SK-N-SH (cell line): ENCODE data around the gene AQP5. TPM values are rescaled to one million over a fixed set of nuclear protein-coding genes. Genes with fewer than 3 reads are reported as not detected.
A peak's percentile ranks its signal among the peaks of the same experiment; 100 is the strongest.

ENCODE experiments used
- CTCF ChIA-PET: fragments of 300-600, 350-600 bp; formaldehyde crosslinking; extraction: SDS; loops from one replicate; lab custom pipeline; 2021; lab: Yijun Ruan, JAX
- POLR2A ChIA-PET: fragments of 350-600 bp; sonication (Branson Sonifier 250); formaldehyde crosslinking; extraction: SDS; loops from one replicate; lab custom pipeline; 2020; ENCODE audit warnings: antibody characterized with exemption, inconsistent platforms; lab: Yijun Ruan, JAX
- DNase-seq: peaks from one replicate; pipeline ENCODE4 v3.0.0; 2012
- H2AFZ ChIP-seq: fragments of 200-600 bp; sonication (generic); 2 replicates; pipeline ENCODE4 v1.8.1; 2016; ENCODE audit warnings: antibody characterized with exemption, mild to moderate bottlenecking, low read depth
- H3F3A ChIP-seq: fragments of 200-600 bp; sonication (generic); replicated peaks from 2 replicates; pipeline ENCODE3; 2016; ENCODE audit warnings: antibody characterized with exemption, mild to moderate bottlenecking; ENCODE audit not compliant: insufficient read depth
- H3K27ac ChIP-seq, 2 experiments: fragments of 200-500 bp in 1 of 2; fragments of 200-600 bp in 1 of 2; sonication (Bioruptor generic) in 1 of 2; sonication (generic), shearing (Covaris generic) in 1 of 2; 2 replicates each; pipeline versions ENCODE4 v1.5.1 to v1.6.1; 2014 to 2016; ENCODE audit warnings: low read depth in 2 of 2, inconsistent platforms in 1 of 2, low read length in 1 of 2, mild to moderate bottlenecking in 1 of 2, mixed read lengths in 1 of 2
- H3K27me3 ChIP-seq: fragments of 200-600 bp; sonication (generic), shearing (Covaris generic); 2 replicates; pipeline ENCODE4 v1.6.1; 2016; ENCODE audit warnings: mixed run types; ENCODE audit not compliant: insufficient read depth
- H3K36me3 ChIP-seq, 2 experiments: fragments of 200-500 bp in 1 of 2; fragments of 200-600 bp in 1 of 2; sonication (Bioruptor generic) in 1 of 2; sonication (generic) in 1 of 2; replicated peaks in 1 of 2; 2 replicates each; pipeline versions ENCODE3 to v1.5.1; 2014 to 2016; ENCODE audit warnings: low read length in 1 of 2, mild to moderate bottlenecking in 1 of 2; ENCODE audit not compliant: insufficient read depth in 2 of 2, control insufficient read depth in 1 of 2
- H3K4me1 ChIP-seq, 2 experiments: fragments of 200-500 bp in 1 of 2; fragments of 200-600 bp in 1 of 2; sonication (Bioruptor generic) in 1 of 2; sonication (generic), shearing (Covaris generic) in 1 of 2; 2 replicates each; pipeline versions ENCODE4 v1.5.1 to v1.6.1; 2014 to 2016; ENCODE audit warnings: low read depth in 1 of 2, low read length in 1 of 2, mixed run types in 1 of 2; ENCODE audit not compliant: insufficient read depth in 2 of 2, control insufficient read depth in 1 of 2
- H3K4me2 ChIP-seq: fragments of 200-600 bp; sonication (generic), shearing (Covaris generic); 2 replicates; pipeline ENCODE4 v1.6.1; 2017; ENCODE audit warnings: mixed run types
- H3K4me3 ChIP-seq, 2 experiments: fragments of 200-500 bp in 1 of 2; fragments of 200-600 bp in 1 of 2; sonication (Bioruptor generic) in 1 of 2; sonication (generic), shearing (Covaris generic) in 1 of 2; 2 replicates each; pipeline versions ENCODE4 v1.5.1 to v1.8.1; 2014 to 2016; ENCODE audit warnings: low read depth in 2 of 2, inconsistent platforms in 1 of 2, low read length in 1 of 2, mild to moderate bottlenecking in 1 of 2, mixed read lengths in 1 of 2, moderate library complexity in 1 of 2
- H3K79me2 ChIP-seq: fragments of 200-600 bp; sonication (generic); 2 replicates; pipeline ENCODE4 v1.8.1; 2017; ENCODE audit warnings: mild to moderate bottlenecking; ENCODE audit not compliant: insufficient read depth
- H3K9ac ChIP-seq: fragments of 200-600 bp; sonication (generic); 2 replicates; pipeline ENCODE4 v1.6.1; 2017; ENCODE audit warnings: mixed run types
- H3K9me2 ChIP-seq: fragments of 200-600 bp; sonication (generic); 2 replicates; pipeline ENCODE4 v1.6.1; 2017; ENCODE audit warnings: mixed run types
- H3K9me3 ChIP-seq: fragments of 200-600 bp; sonication (generic); 2 replicates; pipeline ENCODE4 v1.6.1; 2017; ENCODE audit warnings: mixed run types, mild to moderate bottlenecking, moderate library complexity
- H4K20me1 ChIP-seq: fragments of 200-600 bp; sonication (generic); 2 replicates; pipeline ENCODE4 v1.6.1; 2017; ENCODE audit warnings: mild to moderate bottlenecking, mixed run types; ENCODE audit not compliant: insufficient read depth
- EP300 ChIP-seq, 2 experiments: IDR thresholded peaks; 2 replicates each; pipeline versions ENCODE4 v1.4.0 to v1.6.1; 2012; ENCODE audit warnings: borderline replicate concordance in 1 of 2, low read depth in 1 of 2, low read length in 1 of 2
- FOSL2 ChIP-seq: IDR thresholded peaks from 2 replicates; pipeline ENCODE4 v1.4.0; 2012; ENCODE audit warnings: low read depth, mild to moderate bottlenecking, moderate library complexity, borderline replicate concordance
- FOXJ3 ChIP-seq: sonication (generic); formaldehyde crosslinking; IDR thresholded peaks from 2 replicates; pipeline ENCODE4 v1.5.1; 2020; ENCODE audit warnings: mild to moderate bottlenecking, missing genetic modification reagents
- JUND ChIP-seq: IDR thresholded peaks from 2 replicates; pipeline ENCODE4 v1.4.0; 2012
- RAD21 ChIP-seq: IDR thresholded peaks from 2 replicates; pipeline ENCODE4 v1.6.1; 2012; ENCODE audit warnings: mild to moderate bottlenecking, low read length
- RCOR1 ChIP-seq: fragments of 150-350 bp; IDR thresholded peaks from 2 replicates; pipeline ENCODE4 v1.6.1; 2017; ENCODE audit warnings: antibody characterized with exemption, low read length
- RXRA ChIP-seq: IDR thresholded peaks from 2 replicates; pipeline ENCODE4 v1.4.0; 2012; ENCODE audit warnings: low read depth, mild to moderate bottlenecking, borderline replicate concordance
- SMC3 ChIP-seq: IDR thresholded peaks from 2 replicates; pipeline ENCODE4 v1.6.1; 2012; ENCODE audit warnings: low read depth, low read length, improper control_type of control experiment
- TCF12 ChIP-seq: IDR thresholded peaks from 2 replicates; pipeline ENCODE4 v1.4.0; 2012
- WGBS: methylation state at CpG from one replicate; pipeline ENCODE4 v1.1.6; 2017; ENCODE audit warnings: low lambda C conversion rate; 5-methylcytosine and 5-hydroxymethylcytosine counted together
- polyA plus RNA-seq, 3 experiments: library from polyadenylated mRNA; depleted of rRNA; stranded (reverse); fragments of >200 nt; gene quantifications; 2 replicates each; pipeline ENCODE4 v1.2.3, GENCODE V29; 2012

The AQP5 gene
- polyA plus RNA-seq, 1 of the 3 experiments (the other 2 are of a cell fraction): 0.10 TPM

DNA sequence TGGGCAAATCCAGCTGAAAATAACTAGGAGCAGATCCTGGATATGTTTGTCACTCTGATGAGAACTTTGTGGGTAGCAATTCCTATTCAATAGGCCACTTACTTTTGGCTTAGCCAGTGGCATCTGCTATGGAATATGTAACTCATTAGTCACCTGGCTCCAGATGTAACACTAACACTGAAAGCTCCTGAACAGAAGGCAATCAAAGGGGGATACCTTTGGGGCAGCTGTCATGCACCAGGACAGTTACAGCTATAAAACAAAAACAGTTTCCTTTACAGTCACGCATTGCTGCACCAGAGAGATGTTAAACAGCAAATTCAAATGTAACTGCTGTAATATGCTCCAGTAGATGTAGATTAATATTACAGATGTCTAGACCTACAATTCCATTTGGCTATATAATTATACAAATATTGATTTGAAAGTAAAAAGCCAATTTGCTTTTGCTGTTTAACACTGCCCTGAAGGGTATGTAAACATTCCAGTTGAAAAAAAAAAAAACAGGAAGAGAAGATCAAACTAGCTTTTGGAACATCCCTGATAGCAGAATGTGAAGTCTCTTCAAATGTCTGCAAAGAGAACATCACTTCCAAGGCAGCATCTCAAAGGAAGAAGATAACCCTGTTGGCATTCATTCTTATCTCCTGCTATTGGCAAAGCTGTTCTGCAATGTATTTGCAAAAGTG, 45.2 kb downstream of the AQP5 start:
- POLR2A ChIA-PET: interaction anchor here (0.6 to 1.2 kb wide), 5 partner anchors 11 to 135 kb away, joined by 3 to 4 read pairs (median 3); partner anchors contain the start of gene RACGAP1
- WGBS: 62% methylated on average over 1 of the region's 1 CpG
- H2AFZ ChIP-seq: peak overlapping the region; percentile 4; the same call in 1 of the 2 replicates
- H3K79me2 ChIP-seq: peaks cover 90% of the 10 kb centered on the region
- H3K9me3 ChIP-seq: no peaks in the 10 kb centered on the region
- H3F3A ChIP-seq: peaks cover 10% of the 10 kb centered on the region
- DNase-seq: no peak
- TF ChIP-seq EP300 (IDR thresholded peaks at IDR 0.05; ENCODE audit: borderline replicate concordance in 1 of 2, low read depth in 1 of 2, low read length in 1 of 2) (peak in 1 of 2 experiments; percentile 80; a peak in 2 of 4 replicates), TCF12 (peak; percentile 63; the same call in 1 of the 2 replicates), FOSL2 (no peak), RCOR1 (peak; percentile 87)
- peak overlapping the region; percentile 3 to 87; a peak in 3 of 4 replicates for H3K27ac ChIP-seq
- no peaks in the 10 kb centered on the region for H3K27me3 ChIP-seq
- H3K4me2 ChIP-seq: 0 out of 2 replicates have a peak overlapping the region, but pooled peaks have one; percentile 2
- H3K36me3 ChIP-seq: peaks cover 24 to 26% of the 10 kb centered on the region in 2 experiments
- peaks cover 6 to 41% of the 10 kb centered on the region in 2 experiments; a peak in 2 of 4 replicates for H3K4me1 ChIP-seq
- H3K9me2 ChIP-seq: no peaks in the 10 kb centered on the region
- no peak overlapping the region for H3K4me3 ChIP-seq
- CTCF ChIA-PET: interaction anchor here (0.9 to 7.4 kb wide), 12 partner anchors 11 to 78 kb away, joined by 3 to 44 read pairs (median 8); partner anchors contain the start of gene AQP6
- H4K20me1 ChIP-seq: peaks cover 8% of the 10 kb centered on the region; the same call in 1 of the 2 replicates
- no peak overlapping the region for H3K9ac ChIP-seq

DNA sequence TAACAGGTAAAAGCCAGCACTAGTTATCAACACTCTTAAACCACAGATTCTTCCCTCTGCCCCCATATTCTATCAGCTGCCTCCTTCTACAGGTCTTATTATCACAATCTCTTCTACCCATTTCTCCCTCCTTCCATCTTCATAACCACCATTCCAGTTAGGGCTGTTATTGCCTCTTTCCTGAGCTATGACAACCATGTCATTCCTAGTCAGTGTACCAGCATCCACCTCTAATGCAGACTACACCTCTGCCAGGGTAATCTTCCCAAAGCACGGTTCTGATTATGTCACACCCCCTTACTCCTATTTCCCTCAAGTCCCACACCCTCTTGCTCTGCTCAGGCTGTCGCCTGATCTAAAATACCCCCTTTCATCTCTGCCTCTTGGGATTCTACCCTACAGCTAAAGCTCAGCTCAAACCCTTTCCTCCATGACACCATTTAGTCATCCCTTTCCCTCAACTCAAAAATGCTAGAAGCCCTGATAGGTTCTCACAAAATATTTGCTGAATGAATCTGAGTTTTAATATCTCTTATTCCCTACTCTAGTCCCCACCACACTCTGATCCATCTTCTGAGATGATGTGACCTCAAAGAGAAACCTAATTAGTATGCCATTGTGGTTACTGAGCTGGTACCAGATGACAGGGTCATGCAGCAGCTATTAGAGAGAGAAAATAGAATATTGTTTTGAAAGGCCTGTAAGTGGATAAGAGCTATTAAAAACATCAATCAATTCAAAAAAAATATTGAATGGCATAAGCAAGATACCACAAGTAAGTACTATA, 51.9 kb downstream of the AQP5 start:
- H3K36me3 ChIP-seq: peaks cover 0 to 4% of the 10 kb centered on the region in 2 experiments

DNA sequence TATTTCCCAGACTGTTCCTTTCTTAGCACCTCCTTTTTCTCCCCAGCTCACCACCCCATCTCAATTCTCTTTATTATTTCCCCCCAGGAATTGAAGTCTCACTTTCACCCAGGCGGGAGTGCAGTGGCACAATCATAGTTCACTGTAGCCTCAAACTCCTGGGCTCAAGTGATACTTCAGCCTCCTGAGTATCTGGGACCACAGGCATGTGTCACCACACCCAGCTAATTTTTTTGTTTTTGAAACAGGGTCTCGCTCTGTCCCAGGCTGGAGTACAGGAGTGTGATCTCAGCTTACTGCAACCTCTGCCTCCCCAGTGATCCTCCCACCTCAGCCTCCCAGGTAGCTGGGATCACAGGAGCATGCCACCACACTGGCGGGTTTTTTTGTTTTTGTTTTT, 52.7 kb downstream of the AQP5 start:
- CTCF ChIA-PET: interaction anchor here (0.7 to 2.4 kb wide), 8 partner anchors 11 to 57 kb away, joined by 3 to 9 read pairs (median 4); no protein-coding TSS in a partner anchor
- H3K27ac ChIP-seq: peak overlapping the region in 1 of 2 experiments; percentile 10; a peak in 1 of 4 replicates
- H4K20me1 ChIP-seq: peaks cover 3% of the 10 kb centered on the region; the same call in 1 of the 2 replicates
- peaks cover 4% of the 10 kb centered on the region for H3F3A ChIP-seq
- no peaks in the 10 kb centered on the region for H3K27me3 ChIP-seq
- peaks cover 0 to 4% of the 10 kb centered on the region in 2 experiments for H3K36me3 ChIP-seq
- H3K9me3 ChIP-seq: no peaks in the 10 kb centered on the region
- no peak overlapping the region for H3K4me2 ChIP-seq
- POLR2A ChIA-PET: no interaction called here
- H3K79me2 ChIP-seq: peaks cover 99% of the 10 kb centered on the region
- H3K9me2 ChIP-seq: no peaks in the 10 kb centered on the region
- no peak overlapping the region for H3K4me3 ChIP-seq
- TF ChIP-seq FOXJ3 (CRISPR knock-in tag): no peak
- no peak for TF ChIP-seq JUND
- no peak for TF ChIP-seq RAD21
- no peak overlapping the region for H3K9ac ChIP-seq
- no peak for DNase-seq
- H3K4me1 ChIP-seq: peaks cover 3 to 5% of the 10 kb centered on the region in 2 experiments; a peak in 3 of 4 replicates
- no peak overlapping the region for H2AFZ ChIP-seq
- 96% methylated on average over 3 of the region's 3 CpGs for WGBS

More for the DNA sequence above, 51.9 kb downstream of the AQP5 start:
- peaks cover 99% of the 10 kb centered on the region for H3K79me2 ChIP-seq
- ChIA-PET CTCF (interaction anchor here (0.7 to 2.4 kb wide), 8 partner anchors 10 to 57 kb away, joined by 3 to 9 read pairs (median 4); no protein-coding TSS in a partner anchor), POLR2A (interaction anchor here (0.7 kb wide), 1 partner anchor 185 kb away, joined by 3 read pairs; the partner anchor contains the start of gene NCKAP5L)
- no peaks in the 10 kb centered on the region for H3K9me3 ChIP-seq
- peaks cover 4% of the 10 kb centered on the region for H3F3A ChIP-seq
- no peaks in the 10 kb centered on the region for H3K9me2 ChIP-seq
- no peaks in the 10 kb centered on the region for H3K27me3 ChIP-seq
- WGBS: 96% methylated on average over 2 of the region's 2 CpGs
- H4K20me1 ChIP-seq: peaks cover 3% of the 10 kb centered on the region; the same call in 1 of the 2 replicates
- no peak for DNase-seq
- peaks cover 3 to 5% of the 10 kb centered on the region in 2 experiments; a peak in 3 of 4 replicates for H3K4me1 ChIP-seq
- no peak overlapping the region for H3K4me3 ChIP-seq
- H3K27ac ChIP-seq: peak overlapping the region; percentile 6 to 10; a peak in 2 of 4 replicates
- 0 out of 2 replicates have a peak overlapping the region, but pooled peaks have one; percentile 16 for H2AFZ ChIP-seq
- TF ChIP-seq SMC3 (no peak), RXRA (no peak)
- TF ChIP-seq, all 33 proteins: peak for 0
- H3K4me2 ChIP-seq: no peak overlapping the region
- H3K9ac ChIP-seq: no peak overlapping the region
